DMS 273 (cell line): ENCODE data around the gene HYAL2.

Experiments
- DNase-seq: peaks from one replicate; lab custom pipeline; 2025; ENCODE audit not compliant: unreplicated experiment; lab: John Stamatoyannopoulos, UW

HYAL2 gene

GRCh38 chr3:50331364-50331907, 8.9 kb upstream of the HYAL2 start:
- no peak for DNase-seq

GRCh38 chr3:50330330-50330729, 7.8 kb upstream of the HYAL2 start:
- no peak for DNase-seq

- DNase-seq, result peak; percentile 97
Measured at GRCh38 chr3:50327943-50328691, 5.6 kb upstream of the HYAL2 start, which contains the start of gene TUSC2. TUSC2 (minus strand) TSS chr3:50328223; CDS start chr3:50328099, 124 bp downstream.

- no peak for DNase-seq
Measured at GRCh38 chr3:50327129-50327528, 4.6 kb upstream of the HYAL2 start.

GRCh38 chr3:50326182-50326541, 3.6 kb upstream of the HYAL2 start:
- DNase-seq, result no peak

GRCh38 chr3:50325497-50326181, 3.1 kb upstream of the HYAL2 start:
- DNase-seq, result no peak

- no peak for DNase-seq
Measured at GRCh38 chr3:50325113-50325480, 2.6 kb upstream of the HYAL2 start.

- peak; percentile 82 for DNase-seq
Measured at GRCh38 chr3:50324351-50325112, 2.0 kb upstream of the HYAL2 start.

GRCh38 chr3:50323614-50324199, 1.2 kb upstream of the HYAL2 start:
- no peak for DNase-seq

- DNase-seq, result no peak
Measured at GRCh38 chr3:50323092-50323600, 601 bp upstream of the HYAL2 start.

GRCh38 chr3:50322115-50322385, 495 bp downstream of the HYAL2 start:
- no peak for DNase-seq

GRCh38 chr3:50321336-50322114, 1.0 kb downstream of the HYAL2 start:
- peak; percentile 90 for DNase-seq

GRCh38 chr3:50320853-50321335, 1.7 kb downstream of the HYAL2 start:
- DNase-seq, result peak; percentile 86

- no peak for DNase-seq
Measured at GRCh38 chr3:50319894-50320625, 2.5 kb downstream of the HYAL2 start.

GRCh38 chr3:50319181-50319893, 3.2 kb downstream of the HYAL2 start:
- no peak for DNase-seq

GRCh38 chr3:50318615-50319014, 3.9 kb downstream of the HYAL2 start:
- DNase-seq, result no peak

GRCh38 chr3:50318163-50318562, 4.4 kb downstream of the HYAL2 start:
- DNase-seq, result no peak

- DNase-seq, result no peak
Measured at GRCh38 chr3:50317300-50317699, 5.2 kb downstream of the HYAL2 start.

GRCh38 chr3:50316657-50317242, 5.8 kb downstream of the HYAL2 start:
- DNase-seq, result peak; percentile 37
